HG03521 (cell line): Measurements from ENCODE around the gene GNA12.

Source experiments
- ATAC-seq: cut with Tn5 transposase; IDR thresholded peaks from one replicate; pipeline ENCODE4 v1.9.1; 2021; ENCODE audit warnings: mild to moderate bottlenecking, moderate library complexity; ENCODE audit not compliant: unreplicated experiment

Gene GNA12

DNA sequence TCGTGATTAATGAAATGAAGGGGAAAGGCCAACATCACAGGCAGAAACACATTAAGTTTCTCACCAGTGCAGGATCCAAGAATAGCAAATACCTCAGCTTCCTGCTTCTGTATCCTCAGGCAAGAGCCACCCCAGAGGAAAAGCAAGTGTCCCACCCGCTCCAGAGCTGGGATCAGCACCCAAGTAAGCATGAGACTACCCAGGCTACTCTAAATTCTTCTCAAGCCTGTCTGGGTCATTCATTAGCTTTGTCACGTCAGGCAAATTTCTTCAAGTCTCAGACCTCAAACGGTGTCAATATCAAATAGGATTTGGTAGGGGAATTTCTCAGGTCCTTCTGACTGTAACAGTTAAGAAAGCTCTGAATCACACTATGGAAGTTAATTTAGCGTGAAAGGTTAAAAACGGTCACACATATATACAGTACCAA lies 59.0 kb downstream of the GNA12 start:
- ATAC-seq: no peak

GRCh38 chr7:2782565-2782964 lies 61.5 kb downstream of the GNA12 start:
- ATAC-seq: no peak

- ATAC-seq: no peak
Measured at GRCh38 chr7:2782121-2782520, 62.0 kb downstream of the GNA12 start.

DNA sequence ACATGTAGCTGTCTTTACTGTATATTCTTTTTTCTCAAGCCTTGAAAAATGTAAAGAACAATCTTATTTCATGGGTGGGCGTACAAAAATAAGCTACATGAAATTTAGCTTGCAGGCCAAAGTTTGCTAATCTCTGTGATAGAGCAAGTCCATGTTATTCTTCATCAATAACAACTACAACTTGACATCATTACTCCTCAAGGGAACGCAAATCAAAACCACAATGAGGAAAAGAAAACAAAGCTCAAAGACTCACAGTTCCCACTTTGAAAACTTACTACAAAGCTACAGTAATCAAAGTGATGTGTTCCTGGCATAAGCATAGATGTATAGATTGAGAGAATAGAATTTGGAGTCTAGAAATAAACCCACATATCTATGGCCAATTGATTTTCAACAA lies 62.5 kb downstream of the GNA12 start:
- ATAC-seq: no peak

GRCh38 chr7:2779051-2779450 lies 65.1 kb downstream of the GNA12 start:
- ATAC-seq: no peak

DNA sequence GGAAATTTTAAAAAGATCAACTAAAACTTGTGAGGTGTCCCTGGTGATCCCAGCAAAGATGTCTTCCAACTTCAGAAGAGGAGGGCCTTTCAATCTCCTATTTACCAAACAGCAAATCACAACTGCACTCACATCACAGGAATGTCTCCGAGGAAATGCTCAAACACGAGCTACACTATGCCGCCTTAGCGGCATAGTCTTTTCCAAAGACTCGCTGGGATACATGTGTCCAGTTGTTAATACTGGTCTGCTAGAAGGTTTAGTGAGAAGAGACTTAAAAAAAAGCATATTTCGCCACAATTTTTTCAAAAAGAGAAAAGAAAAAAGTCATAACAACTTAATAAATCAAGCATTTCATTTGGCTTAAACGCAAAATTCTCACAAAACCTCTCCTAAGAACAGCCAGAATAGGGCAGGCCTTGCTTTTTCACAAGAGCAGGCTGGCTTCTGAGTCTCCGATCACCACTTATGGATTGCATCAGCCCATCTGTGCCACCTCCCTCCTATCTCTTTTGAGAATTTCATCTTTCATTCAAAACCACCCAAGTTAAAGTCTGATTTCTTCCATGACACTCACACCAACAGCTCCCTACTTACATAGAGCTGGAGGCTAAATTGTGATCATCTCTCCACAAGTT lies 66.1 kb downstream of the GNA12 start:
- ATAC-seq: no peak

DNA sequence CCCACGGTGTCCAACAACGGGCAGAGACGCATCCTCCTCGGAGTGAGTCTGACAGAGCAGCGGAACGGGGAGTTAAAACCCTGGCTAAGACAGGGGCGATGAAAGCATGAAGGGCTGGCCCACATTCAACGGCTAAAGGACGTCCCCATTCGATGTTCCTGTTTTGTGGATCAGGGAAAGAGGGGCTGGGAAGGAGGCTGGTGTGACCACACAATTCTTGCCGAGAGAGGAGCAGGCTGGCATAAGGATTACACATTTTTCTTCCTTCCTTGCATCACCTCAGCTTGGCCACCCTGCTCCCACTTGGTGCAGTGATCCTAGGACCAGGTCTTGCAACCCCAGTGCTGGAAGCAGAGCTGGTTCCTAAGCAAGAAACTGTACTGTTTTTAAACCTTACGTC lies 67.7 kb downstream of the GNA12 start:
- no peak for ATAC-seq

GRCh38 chr7:2775785-2776184 lies 68.3 kb downstream of the GNA12 start:
- no peak for ATAC-seq

DNA sequence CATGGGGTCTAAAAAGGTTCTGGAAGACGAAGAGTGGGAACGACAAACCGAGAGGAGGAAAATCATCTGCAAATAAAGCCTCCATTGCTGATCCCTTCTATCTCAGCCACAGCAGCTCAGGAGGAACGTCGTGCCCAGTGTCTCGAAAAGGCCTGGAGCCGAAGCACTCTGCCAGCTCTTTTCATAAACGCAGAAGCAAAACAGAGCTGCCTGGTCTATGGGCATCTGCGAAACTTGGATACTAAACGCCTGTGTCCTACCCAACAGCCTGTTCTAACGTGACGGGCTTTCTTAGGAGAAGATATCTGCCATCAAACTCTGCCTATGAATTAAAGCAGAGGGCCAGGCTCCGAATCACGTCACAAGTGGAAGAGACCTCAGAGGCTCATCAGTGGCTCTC lies 68.7 kb downstream of the GNA12 start:
- ATAC-seq: no peak

DNA sequence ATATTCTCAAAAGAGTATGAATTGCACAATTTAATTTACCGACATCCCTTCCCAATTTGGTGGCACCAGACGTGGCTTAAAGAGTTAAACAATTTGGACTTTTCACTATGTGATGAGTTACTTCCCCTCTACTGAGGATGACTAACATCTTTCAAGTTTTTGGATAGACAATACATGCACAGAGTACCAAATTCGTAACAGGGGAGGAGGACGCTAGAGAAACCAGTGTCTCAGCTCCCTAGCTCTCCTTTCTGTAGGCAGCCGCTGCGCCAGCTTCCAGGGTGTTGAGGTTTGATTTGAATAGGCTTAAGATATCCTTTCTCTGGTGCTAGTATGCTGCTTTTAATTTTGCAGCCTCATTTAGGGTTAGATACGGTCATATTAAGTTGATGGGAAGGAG lies 69.2 kb downstream of the GNA12 start:
- ATAC-seq: no peak

GRCh38 chr7:2774280-2774679 lies 69.8 kb downstream of the GNA12 start:
- no peak for ATAC-seq

DNA sequence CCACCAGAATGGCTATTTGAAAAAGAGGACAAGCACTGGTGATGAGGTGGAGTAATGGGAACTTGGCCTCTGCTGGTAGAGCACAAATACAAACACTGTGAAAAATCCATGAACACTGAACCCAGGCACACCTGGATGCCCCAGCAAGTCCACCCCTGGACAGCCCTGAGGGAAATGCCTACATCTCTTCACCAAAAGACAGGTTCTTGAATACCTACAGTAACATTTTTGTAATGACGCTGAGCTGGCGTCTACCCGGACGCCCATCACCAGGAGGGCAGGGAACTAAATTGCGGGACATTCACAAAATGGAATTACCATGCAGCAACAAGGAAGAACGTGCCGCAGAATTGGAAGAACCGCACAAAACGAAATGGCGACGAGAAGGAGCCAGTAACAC lies 70.5 kb downstream of the GNA12 start:
- ATAC-seq: no peak

GRCh38 chr7:2771274-2771731 lies 72.8 kb downstream of the GNA12 start:
- no peak for ATAC-seq

GRCh38 chr7:2764621-2765020 lies 79.5 kb downstream of the GNA12 start:
- no peak for ATAC-seq

DNA sequence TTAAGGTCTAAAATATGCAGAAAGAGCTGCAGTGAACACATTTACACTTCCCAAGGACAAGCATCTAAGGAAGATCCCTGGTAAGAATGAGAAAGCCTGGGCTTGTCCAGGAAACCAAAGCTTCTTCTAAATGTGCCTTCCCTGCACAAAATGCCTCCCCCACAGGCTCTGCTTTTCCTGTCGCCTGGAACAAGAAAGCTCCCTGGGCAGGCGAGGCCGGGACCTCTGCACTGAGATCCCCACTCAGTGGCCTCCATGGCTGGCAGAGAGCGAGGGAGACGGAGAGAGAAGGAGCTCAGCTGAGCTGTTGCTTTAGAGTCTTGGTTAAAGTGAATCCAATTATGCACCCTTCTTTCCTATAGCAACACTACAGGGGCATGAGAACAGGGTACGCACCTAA lies 80.5 kb downstream of the GNA12 start:
- ATAC-seq: no peak

DNA sequence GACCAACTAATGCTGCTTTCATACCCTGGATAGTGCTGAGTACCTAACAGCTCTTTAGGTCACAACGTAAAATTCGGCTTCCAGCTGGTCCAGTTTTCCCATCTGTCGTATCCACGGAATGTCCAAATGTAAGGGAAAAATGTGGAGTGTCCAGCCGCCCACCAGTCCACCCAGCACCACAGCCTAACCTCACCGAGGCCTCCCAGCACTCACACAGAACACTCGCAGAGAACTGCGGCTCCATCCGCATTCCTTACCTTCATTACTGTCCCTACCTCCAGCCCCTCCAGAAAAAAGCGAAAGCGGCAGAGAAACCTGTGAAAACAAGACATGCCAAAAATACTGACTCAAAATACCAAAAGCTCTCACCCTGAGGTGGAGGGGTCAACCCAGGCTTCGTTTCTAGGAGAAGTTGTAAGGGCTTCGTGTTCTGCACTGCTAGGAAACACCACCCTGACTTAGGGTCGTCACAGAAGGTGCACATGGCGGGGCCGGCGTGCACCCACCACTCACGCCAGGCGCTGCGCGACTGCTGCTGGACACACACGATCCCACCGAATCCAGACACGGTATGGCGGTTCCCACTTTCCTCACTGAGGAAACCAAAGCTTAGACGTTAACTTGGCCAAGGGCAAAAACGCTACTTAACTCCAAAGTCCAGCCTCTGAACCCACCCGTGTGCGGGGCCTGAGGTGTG lies 82.2 kb downstream of the GNA12 start:
- no peak for ATAC-seq

DNA sequence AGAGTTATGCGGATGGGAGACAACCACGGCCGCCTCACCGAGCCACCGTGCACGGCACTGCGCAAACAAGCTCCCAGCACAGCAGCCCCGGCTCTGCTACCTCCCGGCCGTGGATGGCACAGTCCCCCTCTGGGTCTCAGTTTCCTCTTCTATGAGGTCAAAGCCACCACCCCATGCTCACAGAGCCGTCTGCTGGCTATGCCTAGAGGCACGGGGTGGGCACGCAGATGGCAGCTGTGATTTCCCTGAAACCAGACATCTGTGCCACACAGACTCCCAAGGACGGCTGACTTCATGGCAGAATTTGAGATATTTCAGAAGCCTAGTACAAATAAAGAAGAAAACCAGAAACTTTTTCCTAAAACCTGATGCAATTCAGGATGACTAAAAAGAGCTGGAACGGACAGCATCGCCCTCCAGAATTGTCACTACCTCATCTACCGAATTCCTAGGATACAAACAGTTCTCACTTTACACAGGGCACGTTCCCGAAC lies 82.9 kb downstream of the GNA12 start:
- no peak for ATAC-seq

DNA sequence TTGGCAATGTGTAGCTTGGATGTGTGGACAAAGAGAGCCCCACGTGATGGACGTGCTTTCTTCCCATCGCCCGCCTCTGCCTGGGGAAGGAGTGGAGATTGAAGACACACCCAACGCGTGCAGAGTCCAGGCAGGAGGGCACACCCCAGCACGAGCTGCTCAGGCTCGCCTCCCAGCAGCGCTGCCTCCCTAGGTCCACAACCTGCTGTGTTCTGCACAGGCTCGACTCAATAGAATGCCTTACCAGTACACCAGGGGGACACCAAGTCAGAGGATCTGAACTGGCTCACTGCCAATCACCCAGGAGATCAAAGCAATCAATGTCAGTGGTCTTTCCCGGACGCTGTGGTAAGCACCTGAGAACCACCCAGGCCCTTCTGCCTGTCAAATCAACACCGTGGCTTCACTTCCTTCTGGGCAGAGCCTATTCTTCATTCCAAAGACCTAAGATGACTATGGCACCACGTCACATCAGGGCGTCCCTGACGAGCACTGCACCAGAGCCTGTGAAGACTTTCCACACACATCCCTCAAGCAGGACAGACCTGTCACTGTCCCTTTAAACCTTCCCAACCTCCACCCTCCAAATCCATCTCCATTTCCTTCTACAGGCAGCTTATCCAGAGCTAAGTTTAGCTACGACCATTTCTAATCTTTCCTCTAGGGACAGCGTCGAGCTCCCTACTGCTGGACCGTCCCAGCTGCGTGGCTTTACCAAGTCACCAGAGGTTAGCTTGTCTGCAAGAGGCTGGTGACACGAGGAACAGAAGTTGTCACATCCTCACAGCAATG lies 83.8 kb downstream of the GNA12 start:
- ATAC-seq: no peak

DNA sequence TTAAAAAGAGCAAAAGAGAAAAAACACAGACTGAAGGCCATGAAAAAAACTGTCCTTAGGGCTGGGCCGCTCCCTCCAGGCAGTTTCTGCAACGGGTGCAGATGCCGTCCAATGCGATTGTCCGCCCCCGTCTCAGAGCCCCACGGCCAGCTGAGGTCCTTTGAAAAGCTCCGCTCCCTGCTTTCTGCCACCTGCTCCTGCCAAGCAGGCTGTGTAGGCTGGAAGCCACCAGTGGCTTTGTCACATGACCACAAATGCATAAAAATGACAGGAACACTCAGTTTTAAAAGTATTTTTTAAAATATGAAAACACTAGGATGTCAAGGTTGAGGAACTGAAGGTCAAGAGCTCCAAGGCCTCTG lies 84.4 kb downstream of the GNA12 start:
- ATAC-seq: no peak

DNA sequence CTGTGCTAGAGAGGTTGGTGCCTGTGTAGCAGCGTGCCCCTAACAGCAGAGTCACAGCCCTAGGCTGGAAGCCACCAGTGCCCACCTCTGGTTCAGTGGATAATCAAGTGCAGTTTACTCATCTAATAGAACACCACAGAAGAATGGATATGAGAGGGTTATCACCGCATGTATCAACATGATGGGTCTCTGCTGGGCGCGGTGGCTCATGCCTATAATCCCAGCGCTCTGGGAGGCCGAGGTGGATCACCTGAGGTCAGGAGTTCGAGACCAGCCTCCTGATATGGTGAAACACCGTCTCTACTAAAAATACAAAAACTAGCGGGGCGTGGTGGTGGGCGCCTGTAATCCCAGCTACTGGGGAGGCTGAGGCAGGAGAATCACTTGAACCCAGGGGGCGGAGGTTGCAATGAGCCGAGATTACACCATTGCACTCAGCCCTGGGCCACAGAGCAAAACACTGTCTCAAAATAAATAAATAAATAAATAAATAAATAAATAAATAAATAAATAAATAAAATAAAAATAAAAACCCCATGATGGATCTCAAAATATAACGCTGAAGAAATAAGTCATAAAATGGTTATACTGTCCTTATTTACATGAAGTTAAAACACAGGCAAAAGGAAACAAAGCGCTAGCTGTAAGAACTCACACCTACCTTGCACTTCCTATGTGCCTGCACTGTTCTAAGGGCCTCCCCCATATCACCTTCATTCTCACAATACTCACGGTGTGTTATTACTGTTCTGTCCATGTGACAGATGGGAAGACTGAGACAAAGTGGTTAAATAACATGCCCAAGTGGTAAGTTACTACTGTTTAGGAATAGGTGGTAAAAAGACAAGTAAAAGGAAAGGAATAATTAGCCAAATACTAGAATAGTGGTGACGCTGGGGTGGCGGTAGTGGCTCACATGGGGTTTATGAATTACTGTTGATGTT lies 85.2 kb downstream of the GNA12 start:
- ATAC-seq: no peak
